ENCODE measurements around the gene SPATA3.
"Not testable (repeated sequence)": the region's sequence is repeated elsewhere in the genome, so short reads cannot be mapped to it uniquely, and the experiment has no call there.

Gene SPATA3

DNA sequence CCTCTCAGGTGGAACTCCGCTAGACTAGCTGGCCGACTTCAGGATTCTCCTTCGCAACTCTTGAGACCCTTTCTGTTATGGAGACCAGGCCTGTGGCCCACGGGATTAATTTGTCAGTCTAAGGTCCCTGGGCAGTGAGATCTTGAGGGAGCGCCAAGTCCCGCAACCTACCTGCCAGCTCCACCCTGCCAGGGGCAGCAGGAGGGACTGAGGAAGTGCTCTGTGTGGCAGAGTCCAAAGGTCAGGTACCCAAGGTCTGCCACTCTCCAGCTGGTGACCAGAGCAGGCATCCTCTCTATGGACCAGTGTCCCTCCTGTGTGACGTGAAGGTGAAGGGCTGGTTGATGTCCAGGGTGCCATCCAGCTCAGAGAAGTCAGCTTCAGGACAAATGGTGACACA lies 4.3 kb upstream of the SPATA3 start:
- DNase-seq (ENCODE audit: low read depth in 1 of 2, low spot score in 1 of 2), result no peak

DNA sequence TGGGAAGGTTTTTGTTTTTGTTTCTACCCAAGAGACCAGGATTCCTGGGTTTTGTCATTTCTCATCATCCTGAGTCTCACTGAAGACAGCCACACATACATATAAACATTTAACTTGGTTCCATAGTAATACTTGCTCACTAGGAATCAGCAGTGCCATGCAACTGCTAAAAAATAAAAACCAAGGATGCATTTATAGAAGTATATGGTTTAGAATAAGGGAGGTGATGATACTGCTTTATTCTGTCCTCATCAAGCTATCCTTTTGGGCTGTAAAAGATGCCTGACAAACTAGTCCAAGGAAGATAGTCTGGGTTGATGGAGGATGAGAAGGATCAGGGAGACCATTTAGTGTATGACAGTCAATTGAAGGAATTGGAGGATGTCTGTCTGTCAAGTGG lies 740 bp downstream of the SPATA3 start:
- DNase-seq (ENCODE audit: low read depth in 1 of 2, low spot score in 1 of 2), result no peak

DNA sequence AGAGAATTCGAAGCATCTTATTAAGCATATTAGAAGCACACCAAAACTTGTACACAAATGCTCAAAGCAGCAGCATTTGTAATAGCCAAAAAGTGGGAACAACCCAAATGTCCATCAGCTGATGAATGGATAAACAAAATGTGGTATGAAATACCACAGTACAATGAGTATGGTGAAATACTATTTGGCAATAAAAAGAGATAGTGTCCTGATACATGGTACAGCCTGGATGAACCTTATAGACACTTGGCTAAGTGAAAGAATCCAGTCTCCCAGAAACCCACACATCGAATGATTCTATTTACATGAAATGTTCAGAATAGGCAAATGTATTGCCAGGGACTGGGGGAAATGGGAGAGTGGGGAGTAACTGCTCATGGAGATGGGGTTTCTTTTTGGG lies 3.0 kb downstream of the SPATA3 start:
- no peak for DNase-seq (ENCODE audit: low read depth in 1 of 2, low spot score in 1 of 2)

DNA sequence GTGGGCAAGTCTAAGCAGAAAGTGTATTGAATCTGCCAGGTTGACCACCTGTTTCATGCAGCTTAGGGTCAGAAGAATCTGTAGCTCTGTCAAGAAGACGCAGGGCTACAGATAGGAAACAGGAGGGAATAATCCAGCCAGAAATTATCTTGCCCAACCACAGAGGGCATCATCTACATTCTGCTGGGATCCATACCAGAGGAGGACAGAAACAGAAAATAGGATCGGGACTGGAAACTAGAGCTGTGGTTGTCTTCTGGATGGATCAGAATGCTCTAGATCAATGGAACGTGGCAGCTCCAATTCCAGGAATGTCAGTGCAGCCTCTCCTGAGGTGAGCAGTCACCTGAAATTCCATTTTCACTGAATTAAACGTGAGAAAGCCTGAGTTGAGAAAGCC lies 3.6 kb downstream of the SPATA3 start:
- no peak for DNase-seq (ENCODE audit: low read depth in 1 of 2, low spot score in 1 of 2)

DNA sequence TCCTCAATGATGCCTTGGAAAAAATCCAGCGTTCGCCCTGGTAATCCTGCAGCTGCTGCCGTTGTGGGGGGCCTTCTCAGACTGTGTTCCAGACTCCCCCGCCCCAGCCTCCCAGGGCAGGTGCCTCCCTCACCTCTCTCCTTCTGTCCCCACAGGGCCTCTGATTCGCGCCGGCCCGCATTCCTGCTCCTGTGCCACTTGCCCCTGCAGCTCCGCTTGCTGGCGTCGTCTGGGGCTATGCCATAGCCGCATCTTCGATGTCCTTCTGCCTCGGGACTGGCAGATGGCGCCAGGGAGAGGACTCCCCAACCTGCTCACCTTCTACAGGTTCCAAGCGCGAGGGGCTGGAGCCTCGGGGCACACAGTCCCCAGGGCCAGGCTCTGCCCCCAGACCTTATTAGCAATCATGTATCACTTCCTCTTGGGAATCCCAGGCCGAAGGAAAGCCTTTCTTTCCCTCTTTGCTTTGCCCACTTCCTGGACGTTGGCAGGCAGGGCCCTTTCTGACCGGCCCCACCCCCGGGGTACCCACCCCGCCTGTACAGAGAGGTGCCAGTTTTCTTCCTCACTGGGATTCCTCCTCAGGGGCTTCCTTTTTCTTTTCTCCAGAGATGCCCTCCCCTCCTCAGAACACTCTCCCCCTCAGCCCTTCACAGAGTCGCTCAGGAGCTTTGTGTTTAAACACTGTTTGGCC lies 4.4 kb downstream of the SPATA3 start:
- no peak for DNase-seq (ENCODE audit: low read depth in 1 of 2, low spot score in 1 of 2)

DNA sequence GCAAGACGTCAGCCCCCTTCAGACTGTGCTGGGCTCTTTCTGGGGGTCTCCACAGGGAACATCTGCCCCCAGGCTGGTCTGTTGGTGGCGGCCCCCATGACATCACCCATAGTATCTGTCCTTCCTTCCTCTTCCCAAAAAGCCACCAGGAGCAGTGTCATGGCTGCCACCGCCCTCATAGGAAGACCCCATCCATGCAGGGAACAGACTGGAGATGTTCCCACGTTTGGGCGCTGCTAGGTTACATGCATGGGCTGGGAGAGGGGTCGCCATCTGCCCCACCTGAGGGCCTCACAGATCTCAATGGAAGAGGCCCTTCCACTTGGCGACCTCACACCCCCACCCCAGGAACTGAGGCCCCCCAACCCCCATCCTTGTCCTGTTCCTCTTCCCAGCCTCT lies 5.1 kb downstream of the SPATA3 start:
- no peak for DNase-seq (ENCODE audit: low read depth in 1 of 2, low spot score in 1 of 2)

DNA sequence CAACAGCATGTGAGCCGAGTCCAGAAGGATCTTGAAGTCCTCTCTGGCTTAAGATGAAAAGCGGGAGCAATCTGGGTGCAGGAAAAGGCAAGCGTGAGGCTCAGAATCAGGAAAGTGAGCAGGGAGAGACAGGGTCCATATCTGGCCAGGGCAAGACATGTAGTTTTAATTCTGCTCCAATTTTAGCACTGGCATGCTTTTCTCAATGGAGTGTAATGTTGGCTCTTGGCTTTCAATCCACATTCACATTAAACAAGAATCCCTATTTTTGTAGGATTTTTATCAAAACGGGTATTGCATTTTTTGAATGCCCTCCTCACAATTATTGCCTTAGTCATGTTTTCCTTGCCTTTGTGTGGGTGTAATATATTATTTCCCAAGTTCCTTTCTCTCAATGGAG lies 6.0 kb downstream of the SPATA3 start:
- DNase-seq (ENCODE audit: low read depth in 1 of 2, low spot score in 1 of 2), result no peak

DNA sequence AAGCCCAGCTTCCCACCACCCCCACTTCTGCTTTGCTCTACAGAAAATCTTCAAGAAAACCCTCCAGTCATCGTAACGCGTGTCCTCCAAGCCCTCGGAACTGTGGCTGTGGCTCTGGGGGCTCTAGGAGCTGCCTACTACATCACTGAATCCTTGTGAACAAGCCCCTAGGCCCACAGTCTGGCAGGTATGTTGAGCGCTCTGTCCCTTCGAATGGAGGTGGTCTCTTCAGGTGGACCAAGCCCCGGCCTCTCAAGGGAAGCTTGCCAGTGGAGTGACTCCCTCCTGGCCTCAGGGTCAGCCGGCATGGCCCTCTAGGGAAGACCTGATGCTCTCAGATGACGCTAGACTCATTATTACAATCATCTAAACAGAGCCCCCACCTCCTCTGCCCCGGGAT lies 6.7 kb downstream of the SPATA3 start:
- DNase-seq (ENCODE audit: low read depth in 1 of 2, low spot score in 1 of 2), result no peak

DNA sequence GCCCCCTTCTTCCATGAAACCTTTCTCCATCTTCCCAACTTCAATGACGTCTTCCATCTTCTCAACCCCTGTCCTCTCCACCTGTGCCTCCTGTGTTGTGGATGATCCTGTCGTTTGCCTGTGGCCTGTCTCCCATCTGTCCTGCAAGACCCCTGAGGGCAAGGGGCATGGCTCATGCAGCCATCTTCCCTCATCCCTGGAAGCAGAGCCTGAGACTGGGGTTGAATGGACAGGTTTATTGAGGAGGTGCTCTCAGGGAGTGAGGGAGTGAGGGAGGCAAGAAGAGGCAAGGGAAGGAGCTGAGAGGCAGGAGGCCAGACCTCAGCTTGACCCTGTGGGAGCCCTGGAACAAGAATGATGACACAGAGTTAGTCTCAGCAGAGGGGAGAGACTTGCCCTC lies 7.3 kb downstream of the SPATA3 start:
- DNase-seq (ENCODE audit: low read depth in 1 of 2, low spot score in 1 of 2), result no peak

DNA sequence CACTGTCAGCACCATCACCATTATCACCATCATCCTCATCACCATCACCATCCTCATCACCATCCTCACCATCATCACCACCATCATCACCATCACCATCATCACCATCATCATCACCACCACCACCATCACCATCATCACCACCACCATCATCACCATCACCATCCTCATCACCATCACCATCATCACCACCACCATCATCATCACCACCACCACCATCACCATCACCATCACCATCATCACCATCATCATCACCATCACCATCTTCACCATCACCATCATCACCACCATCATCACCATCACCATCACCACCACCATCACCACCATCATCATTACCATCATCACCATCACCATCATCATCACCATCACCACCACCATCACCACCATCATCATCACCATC lies 9.0 kb downstream of the SPATA3 start:
- DNase-seq (ENCODE audit: low read depth in 1 of 2, low spot score in 1 of 2), result not testable (repeated sequence)

DNA sequence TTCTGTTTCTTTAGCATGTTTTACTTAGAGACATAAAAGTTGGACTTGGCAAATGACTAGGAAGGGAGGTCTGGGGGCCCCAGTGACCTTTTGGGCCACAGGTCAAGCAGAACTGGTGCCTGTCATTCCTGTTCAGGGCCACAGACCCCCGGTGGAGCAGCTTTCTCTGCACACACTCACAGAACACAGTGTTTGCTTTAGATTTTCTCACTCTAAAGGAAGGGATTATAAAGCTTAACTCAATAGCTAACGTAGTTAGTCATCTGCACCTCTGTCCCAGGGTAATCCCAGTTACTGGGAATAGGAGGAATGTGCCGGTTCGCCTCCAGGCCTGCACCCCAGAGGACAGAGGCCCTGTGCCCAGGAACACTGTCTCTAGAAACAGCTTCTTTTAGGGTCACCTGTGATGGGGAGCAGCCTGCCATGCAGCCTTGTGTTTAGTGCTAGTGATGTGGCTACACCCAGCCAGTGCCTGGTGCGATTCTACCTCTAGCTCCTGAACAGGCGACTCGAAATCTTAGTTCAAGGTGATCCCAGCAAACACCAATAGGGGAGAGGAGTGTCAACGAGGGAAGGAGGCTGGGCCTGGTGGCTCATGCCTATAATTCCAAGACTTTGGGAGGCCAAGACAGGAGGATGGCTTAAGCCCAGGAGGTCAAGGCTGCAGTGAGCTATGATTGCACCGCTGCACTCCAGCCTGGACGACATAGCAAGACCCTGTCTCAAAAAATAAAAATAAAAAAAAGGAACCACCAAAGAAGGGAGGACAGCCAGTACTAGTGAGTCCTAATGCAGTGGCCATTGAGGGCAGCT lies 11.6 kb downstream of the SPATA3 start:
- no peak for DNase-seq (ENCODE audit: low read depth in 1 of 2, low spot score in 1 of 2)

DNA sequence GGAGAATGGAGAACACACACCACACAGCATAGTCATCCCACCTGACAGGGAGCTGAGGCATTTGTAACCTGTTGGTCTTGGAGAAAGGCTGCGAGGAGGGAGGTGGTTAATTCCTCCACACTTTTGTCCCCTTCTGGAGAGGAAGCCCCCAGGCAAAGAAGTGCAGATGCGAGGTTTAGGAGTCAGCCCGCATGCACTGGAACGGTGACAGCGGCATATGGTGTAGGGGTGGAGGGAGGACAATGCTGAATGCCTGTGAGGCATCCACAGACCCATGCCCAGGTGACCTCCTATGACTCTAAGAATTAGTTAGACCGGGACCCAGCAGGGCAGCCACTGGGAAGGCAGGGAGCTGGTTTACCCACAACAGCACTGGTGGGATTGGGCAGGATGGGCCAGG lies 12.2 kb downstream of the SPATA3 start:
- no peak for DNase-seq (ENCODE audit: low read depth in 1 of 2, low spot score in 1 of 2)

DNA sequence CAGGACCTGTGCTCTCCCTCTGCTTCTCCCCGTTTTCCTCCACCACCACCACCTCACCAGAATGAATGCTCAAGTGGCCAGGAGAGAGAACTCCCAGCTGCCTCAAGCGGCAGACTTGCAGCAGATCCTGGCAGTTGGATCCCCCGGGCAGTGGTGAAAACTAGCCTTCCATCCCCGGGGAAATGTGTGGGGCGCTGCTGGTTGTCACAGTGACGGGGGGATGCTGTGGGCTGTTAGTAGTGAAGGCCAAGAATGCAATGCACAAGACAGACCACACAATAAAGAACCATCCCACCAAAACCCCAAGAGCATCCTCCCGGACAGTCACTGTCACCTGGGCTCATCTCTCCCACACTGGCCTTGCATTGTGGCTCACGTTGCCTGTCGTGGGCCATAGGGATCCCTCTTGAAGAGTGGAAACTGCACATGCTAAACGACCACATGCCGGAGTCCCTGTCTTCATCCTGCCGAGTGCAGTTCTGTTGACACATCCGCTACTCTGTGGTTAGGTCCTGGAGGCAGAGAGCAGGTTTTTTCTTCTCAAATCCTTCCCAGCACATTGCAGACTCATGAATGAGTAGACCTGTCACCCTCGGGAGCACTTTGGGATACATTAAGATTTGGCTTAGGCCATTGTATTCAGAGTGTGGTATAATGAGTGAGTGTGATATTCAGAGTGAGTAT lies 13.5 kb downstream of the SPATA3 start:
- DNase-seq (ENCODE audit: low read depth in 1 of 2, low spot score in 1 of 2), result no peak

DNA sequence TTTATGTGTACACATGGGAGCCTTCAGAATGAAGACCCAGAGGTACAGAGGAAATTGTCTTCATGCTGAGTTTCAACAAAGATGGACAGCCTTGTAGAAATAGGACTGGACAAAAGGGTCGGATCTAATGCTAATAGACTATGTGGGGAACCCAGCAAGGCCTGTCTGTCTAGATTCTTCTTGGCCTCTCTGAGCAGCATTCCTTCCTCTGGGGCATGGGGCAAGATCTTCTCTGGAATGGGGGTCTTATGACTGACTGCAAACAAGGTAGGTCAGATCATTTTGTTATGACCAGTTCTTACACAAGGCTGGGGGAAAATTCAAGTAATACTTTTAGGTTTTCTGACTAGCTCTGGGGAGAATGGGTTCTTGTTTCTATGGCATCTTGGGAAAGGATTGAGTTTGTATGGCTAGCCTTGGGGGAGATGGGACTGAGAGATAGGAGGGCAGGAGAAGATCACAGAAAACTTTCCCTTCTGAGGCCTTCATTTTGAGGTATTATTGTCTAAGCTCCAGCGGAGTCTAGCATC lies 14.3 kb downstream of the SPATA3 start:
- DNase-seq (ENCODE audit: low read depth in 1 of 2, low spot score in 1 of 2), result no peak

DNA sequence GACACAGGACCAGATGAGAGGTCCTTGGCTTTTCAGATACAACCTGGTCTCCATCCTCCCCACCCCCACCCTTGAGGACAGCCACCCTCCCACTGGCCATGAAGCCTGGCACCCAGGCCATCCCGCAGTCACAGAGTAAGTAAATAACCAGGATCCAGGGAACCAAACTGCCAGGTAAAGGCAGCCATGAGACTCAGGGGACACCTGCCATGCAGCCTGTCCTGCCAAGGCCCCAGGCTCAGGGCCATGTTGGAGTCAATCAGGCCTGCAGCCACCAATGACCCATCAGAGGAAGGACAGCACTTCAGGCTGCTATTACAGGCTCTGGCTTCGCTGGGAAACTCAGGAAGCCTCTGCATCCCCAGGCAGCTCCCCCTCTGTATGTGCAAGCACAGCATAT lies 15.6 kb downstream of the SPATA3 start:
- DNase-seq (ENCODE audit: low read depth in 1 of 2, low spot score in 1 of 2), result no peak

DNA sequence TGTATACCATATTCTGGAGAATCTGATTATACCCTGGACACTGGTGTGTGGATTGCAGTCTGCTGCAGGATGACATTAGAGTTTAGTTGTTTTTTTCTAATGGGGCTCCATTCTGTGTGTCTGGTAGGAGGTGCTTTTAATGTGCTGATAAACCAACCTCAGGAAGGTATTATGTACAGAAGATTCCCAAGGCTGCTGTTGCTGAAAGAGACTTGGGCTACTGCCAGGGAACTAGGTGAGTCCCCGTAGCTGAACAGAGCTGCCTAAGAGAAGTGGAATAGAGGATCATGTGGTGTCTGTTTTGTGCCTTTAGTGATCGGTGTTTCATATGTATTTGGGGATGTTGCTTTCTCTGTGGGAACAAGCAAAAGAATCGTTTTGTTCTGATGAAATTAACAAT lies 16.5 kb downstream of the SPATA3 start:
- DNase-seq (ENCODE audit: low read depth in 1 of 2, low spot score in 1 of 2), result no peak

DNA sequence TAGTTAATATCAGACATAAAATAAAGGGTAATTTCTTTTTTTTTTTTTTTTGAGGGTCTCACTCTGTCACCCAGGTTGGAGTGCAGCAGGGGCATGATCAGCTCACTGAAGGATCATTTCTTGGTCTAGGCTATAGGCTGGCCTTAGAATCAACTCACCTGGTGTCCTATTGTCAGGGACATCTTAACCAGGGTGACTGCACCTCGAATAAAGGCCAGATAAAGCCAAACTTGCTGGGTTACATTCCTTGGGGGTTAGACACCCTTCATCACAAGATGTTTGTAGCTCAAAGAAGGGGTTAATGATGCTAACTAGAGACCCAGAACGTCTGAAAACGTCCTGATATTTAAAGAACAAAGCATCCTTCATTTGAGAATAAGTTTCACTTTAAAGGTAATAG lies 17.9 kb downstream of the SPATA3 start:
- DNase-seq (ENCODE audit: low read depth in 1 of 2, low spot score in 1 of 2), result no peak

DNA sequence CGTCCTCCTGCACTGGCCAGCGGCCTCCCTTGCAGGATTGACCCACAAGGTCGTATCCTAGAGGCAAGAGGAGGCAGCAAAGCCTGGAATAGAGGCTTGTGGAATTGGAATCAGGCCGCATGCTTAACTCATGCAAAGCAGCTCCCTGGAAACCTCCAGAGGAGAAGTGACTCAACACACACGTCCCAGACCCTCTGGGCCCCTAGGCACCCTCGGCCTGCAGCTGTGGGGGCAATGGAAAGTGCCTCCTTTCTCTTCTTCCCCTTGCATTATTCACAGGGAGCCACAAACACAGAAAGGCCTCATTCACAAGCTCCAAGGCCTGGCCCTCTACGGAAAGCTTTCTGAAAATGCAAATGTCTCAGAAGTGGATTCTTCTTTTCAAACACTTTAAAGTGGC lies 19.6 kb downstream of the SPATA3 start:
- no peak for DNase-seq (ENCODE audit: low read depth in 1 of 2, low spot score in 1 of 2)

DNA sequence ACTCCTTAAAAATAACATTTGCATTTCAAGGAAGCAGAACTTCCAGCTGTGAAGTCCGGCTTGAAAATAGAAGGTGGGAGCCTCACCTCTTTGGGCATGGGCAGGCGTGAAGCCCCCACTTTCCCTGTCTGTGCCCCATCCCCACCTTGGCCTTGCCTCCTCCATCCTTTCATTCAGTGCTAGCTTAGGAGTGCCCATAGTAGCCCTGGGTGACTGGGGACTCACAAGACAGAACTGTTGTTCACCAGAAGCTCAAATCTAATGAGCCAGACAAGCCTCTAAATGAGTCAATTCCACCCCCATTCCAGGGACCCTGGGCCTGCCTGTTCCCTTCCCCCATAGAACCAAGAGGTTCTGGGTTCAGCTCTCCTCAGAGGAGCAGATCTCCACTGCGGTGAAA lies 20.0 kb downstream of the SPATA3 start:
- DNase-seq (ENCODE audit: low read depth in 1 of 2, low spot score in 1 of 2), result no peak

DNA sequence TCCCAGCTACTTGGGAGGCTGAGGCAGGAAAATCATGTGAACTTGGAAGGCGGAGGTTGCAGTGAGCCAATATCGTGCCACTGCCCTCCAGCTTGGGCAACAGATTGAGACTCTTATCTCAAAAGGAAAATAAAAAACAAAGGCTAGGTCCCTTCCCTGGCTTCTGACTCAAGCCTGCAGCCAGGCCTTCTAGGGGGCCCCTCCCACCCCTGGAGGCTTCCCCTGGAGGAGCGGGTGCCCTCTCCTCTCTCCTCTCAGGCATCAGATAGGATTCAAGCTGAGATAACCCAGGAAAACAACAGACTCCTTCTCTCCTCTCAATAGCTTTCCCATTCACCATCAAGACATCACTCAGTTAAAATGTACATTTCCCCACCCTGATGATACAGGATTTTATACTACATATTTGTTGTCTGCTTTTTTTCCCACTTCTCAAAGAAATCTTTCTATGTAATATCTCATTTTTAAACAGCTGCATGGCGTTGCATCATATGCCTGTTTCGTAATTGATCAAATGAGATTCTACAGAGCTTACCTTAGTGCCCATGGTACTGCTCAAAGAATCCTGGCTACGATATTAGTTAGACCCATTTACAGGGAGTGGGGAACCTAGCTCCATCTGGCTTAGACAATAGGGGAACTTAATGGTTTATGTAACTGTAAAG lies 20.8 kb downstream of the SPATA3 start:
- DNase-seq (ENCODE audit: low read depth in 1 of 2, low spot score in 1 of 2), result no peak

DNA sequence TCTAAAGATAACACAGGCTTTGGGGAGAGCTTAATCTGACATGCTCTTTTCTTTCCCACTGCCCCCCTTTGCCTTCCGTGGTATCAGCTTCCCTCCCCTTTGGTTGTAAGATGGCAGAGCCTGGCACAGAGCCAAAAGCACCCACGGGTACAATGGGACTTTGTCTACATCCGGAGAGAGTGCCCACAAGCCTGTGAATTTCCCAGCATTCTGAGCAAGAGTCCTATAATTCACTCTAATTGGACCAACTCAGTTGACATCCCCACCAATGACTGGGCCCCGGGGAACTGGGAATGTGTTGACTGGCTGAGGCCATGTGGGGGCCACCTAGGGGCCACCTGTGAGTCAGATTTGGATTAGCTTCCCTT lies 21.3 kb downstream of the SPATA3 start:
- no peak for DNase-seq (ENCODE audit: low read depth in 1 of 2, low spot score in 1 of 2)

DNA sequence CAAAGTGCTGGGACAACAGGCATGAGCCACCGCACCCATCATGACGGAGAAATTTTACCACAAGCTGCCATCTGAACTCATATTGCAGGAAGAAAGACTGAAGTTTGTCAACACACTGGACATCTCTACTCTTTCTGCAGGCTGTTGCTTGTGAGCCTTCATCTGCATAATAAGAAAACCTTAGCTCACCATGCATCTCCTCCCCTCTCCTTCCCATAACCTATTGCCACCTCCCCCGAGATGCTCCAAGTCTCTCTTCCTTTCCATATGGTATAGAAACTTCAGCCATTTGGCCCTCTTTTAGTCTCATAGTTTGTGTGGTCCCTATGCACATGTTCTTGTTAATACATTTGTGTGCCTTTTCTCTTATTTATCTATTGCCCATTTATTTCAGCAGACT lies 22.3 kb downstream of the SPATA3 start:
- no peak for DNase-seq (ENCODE audit: low read depth in 1 of 2, low spot score in 1 of 2)
